GM12891 (cell line): ENCODE measurements around the gene BOC.

ENCODE experiments used
- PAX5 ChIP-seq: IDR thresholded peaks from 2 replicates; pipeline ENCODE4 v1.6.1; 2011; ENCODE audit warnings: low read length, moderate library complexity, mild to moderate bottlenecking; ENCODE audit not compliant: insufficient read depth, severe bottlenecking
- POLR2A ChIP-seq: IDR thresholded peaks from 2 replicates; pipeline ENCODE4 v1.6.1; 2011; ENCODE audit warnings: low read depth, low read length, control low read depth
- POLR2AphosphoS5 ChIP-seq: IDR thresholded peaks from 2 replicates; pipeline ENCODE4 v1.6.1; 2011; ENCODE audit warnings: low read depth, low read length, control low read depth
- POU2F2 ChIP-seq: IDR thresholded peaks from 2 replicates; pipeline ENCODE4 v1.6.1; 2011; ENCODE audit warnings: low read depth, mild to moderate bottlenecking, control low read depth, low read length, moderate library complexity
- SPI1 ChIP-seq: IDR thresholded peaks from 2 replicates; pipeline ENCODE4 v1.6.1; 2011; ENCODE audit warnings: low read depth, low read length, control low read depth
- TAF1 ChIP-seq: IDR thresholded peaks from 2 replicates; pipeline ENCODE4 v1.6.1; 2011; ENCODE audit warnings: low read depth, low read length, control low read depth

GRCh38 chr3:113295463-113295862 is 84.1 kb downstream of the BOC start:
- TF ChIP-seq POLR2AphosphoS5 (no peak), POLR2A (no peak), TAF1 (no peak), POU2F2 (no peak), PAX5 (no peak), SPI1 (no peak)
